Activated CD8-positive, alpha-beta T cell treated with anti-CD3 and anti-CD28 coated beads for 36 hours (primary cell): Measurements from ENCODE around the gene MYO18A. TPM values are rescaled to one million over a fixed set of nuclear protein-coding genes. Genes with fewer than 3 reads are reported as not detected.

Experiments used
- ATAC-seq: fragments of 200-7000 bp; cut with Tn5 transposase; one replicate; pipeline ENCODE4 v1.10.0; 2021; ENCODE audit warnings: mild to moderate bottlenecking, moderate library complexity
- CTCF ChIA-PET: fragments of 350-600 bp; sonication (Branson Sonifier 250); formaldehyde crosslinking; loops from one replicate; lab custom pipeline; 2021; ENCODE audit warnings: antibody characterized with exemption; lab: Charles Lee
- POLR2A ChIA-PET: fragments of 350-600 bp; sonication (Branson Sonifier 250); formaldehyde crosslinking; loops from one replicate; lab custom pipeline; 2021; ENCODE audit warnings: antibody characterized with exemption; lab: Charles Lee
- DNase-seq: peaks from one replicate; pipeline ENCODE4 v3.0.0-alpha.2; 2020
- H3K27ac Mint-ChIP-seq: one replicate; pipeline ENCODE4 v1.8.0; 2021; ENCODE audit warnings: mild to moderate bottlenecking, mixed read lengths
- H3K27me3 Mint-ChIP-seq: one replicate; pipeline ENCODE4 v1.8.0; 2021; ENCODE audit warnings: mixed read lengths
- H3K36me3 Mint-ChIP-seq: one replicate; pipeline ENCODE4 v1.8.0; 2021; ENCODE audit warnings: low read depth, mixed read lengths
- H3K4me1 Mint-ChIP-seq: one replicate; pipeline ENCODE4 v1.8.0; 2021; ENCODE audit warnings: low read depth, mixed read lengths
- H3K4me3 Mint-ChIP-seq: one replicate; pipeline ENCODE4 v1.8.0; 2021; ENCODE audit warnings: mild to moderate bottlenecking, moderate library complexity, mixed read lengths
- H3K9me3 Mint-ChIP-seq: one replicate; pipeline ENCODE4 v1.8.0; 2021; ENCODE audit warnings: mixed read lengths
- intact Hi-C: fragments of 100-400 bp; cut with micrococcal nuclease; formaldehyde crosslinking; loops from one replicate; pipeline ENCODE4 v1.10.0; 2022
- total RNA-seq, 2 experiments: library from RNA; stranded (reverse); gene quantifications; one replicate each; pipeline ENCODE4 v1.2.3, GENCODE V29; 2021
- TF ChIP-seq, protein P1 (sequence below): fragments of 200-600 bp; IDR thresholded peaks from one replicate; pipeline ENCODE4 v1.8.0; 2022; ENCODE audit warnings: antibody characterized with exemption, mild to moderate bottlenecking

MYO18A gene
- total RNA-seq, 2 experiments from 2014 or later: 27.5 to 29.4 TPM

- Mint-ChIP-seq H3K9me3 (no peaks in the 10 kb centered on the region), H3K27ac (no peak overlapping the region), H3K4me1 (peaks cover 63% of the 10 kb centered on the region), H3K36me3 (no peaks in the 10 kb centered on the region), H3K27me3 (no peaks in the 10 kb centered on the region), H3K4me3 (no peak overlapping the region)
- intact Hi-C loops: no loop called here
- TF ChIP-seq, protein P1, sequence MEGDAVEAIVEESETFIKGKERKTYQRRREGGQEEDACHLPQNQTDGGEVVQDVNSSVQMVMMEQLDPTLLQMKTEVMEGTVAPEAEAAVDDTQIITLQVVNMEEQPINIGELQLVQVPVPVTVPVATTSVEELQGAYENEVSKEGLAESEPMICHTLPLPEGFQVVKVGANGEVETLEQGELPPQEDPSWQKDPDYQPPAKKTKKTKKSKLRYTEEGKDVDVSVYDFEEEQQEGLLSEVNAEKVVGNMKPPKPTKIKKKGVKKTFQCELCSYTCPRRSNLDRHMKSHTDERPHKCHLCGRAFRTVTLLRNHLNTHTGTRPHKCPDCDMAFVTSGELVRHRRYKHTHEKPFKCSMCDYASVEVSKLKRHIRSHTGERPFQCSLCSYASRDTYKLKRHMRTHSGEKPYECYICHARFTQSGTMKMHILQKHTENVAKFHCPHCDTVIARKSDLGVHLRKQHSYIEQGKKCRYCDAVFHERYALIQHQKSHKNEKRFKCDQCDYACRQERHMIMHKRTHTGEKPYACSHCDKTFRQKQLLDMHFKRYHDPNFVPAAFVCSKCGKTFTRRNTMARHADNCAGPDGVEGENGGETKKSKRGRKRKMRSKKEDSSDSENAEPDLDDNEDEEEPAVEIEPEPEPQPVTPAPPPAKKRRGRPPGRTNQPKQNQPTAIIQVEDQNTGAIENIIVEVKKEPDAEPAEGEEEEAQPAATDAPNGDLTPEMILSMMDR: no peak
- DNase-seq (no peak), ATAC-seq (no peak)
- ChIA-PET POLR2A (interaction anchor here (2.2 to 6.7 kb wide), 3 partner anchors 12 to 27 kb away, joined by 6 to 65 read pairs (median 22); partner anchors contain the start of gene MYO18A), CTCF (interaction anchor here (0.8 to 15.1 kb wide), 3 partner anchors 27 to 68 kb away, joined by 3 to 355 read pairs (median 12); partner anchors contain the start of gene MYO18A)
These were observed 28.6 kb downstream of the MYO18A start for GRCh38 chr17:29151567-29151966.

GRCh38 chr17:29150161-29150560 is 30.0 kb downstream of the MYO18A start:
- Mint-ChIP-seq H3K4me3 (peak overlapping the region; percentile 72), H3K36me3 (no peaks in the 10 kb centered on the region), H3K4me1 (peaks cover 61% of the 10 kb centered on the region), H3K27ac (peak overlapping the region; percentile 87), H3K27me3 (no peaks in the 10 kb centered on the region), H3K9me3 (no peaks in the 10 kb centered on the region)
- ATAC-seq (no peak), DNase-seq (no peak)
- intact Hi-C loops: no loop called here
- POLR2A ChIA-PET: interaction anchor here (1.4 to 6.7 kb wide), 3 partner anchors 11 to 142 kb away, joined by 4 to 65 read pairs (median 22); partner anchors contain the start of gene MYO18A
- TF ChIP-seq, protein P1: no peak
- CTCF ChIA-PET: interaction anchor here (0.6 to 27.4 kb wide), 15 partner anchors 14 to 186 kb away, joined by 3 to 609 read pairs (median 19); partner anchors contain the start of gene MYO18A

GRCh38 chr17:29149431-29150064 is 30.6 kb downstream of the MYO18A start:
- ATAC-seq (no peak), DNase-seq (peak; percentile 57)
- intact Hi-C loops: loop anchor here (2.0 to 5.0 kb wide), 3 partner anchors 33 to 143 kb away; partner anchors contain the start of genes MYO18A and NUFIP2
- TF ChIP-seq, protein P1: no peak
- ChIA-PET CTCF (interaction anchor here (0.6 to 27.4 kb wide), 33 partner anchors 10 to 467 kb away, joined by 3 to 609 read pairs (median 7); partner anchors contain the start of gene MYO18A), POLR2A (interaction anchor here (1.1 to 6.7 kb wide), 8 partner anchors 10 to 248 kb away, joined by 3 to 65 read pairs (median 4); partner anchors contain the start of genes MYO18A and NUFIP2)
- Mint-ChIP-seq H3K27me3 (no peaks in the 10 kb centered on the region), H3K9me3 (no peaks in the 10 kb centered on the region), H3K27ac (peak overlapping the region; percentile 87), H3K36me3 (no peaks in the 10 kb centered on the region), H3K4me1 (peaks cover 57% of the 10 kb centered on the region), H3K4me3 (peak overlapping the region; percentile 72)

GRCh38 chr17:29148790-29149430 is 31.3 kb downstream of the MYO18A start:
- Mint-ChIP-seq H3K4me3 (peak overlapping the region; percentile 72), H3K27ac (peak overlapping the region; percentile 87), H3K27me3 (no peaks in the 10 kb centered on the region), H3K36me3 (no peaks in the 10 kb centered on the region), H3K9me3 (no peaks in the 10 kb centered on the region), H3K4me1 (peaks cover 54% of the 10 kb centered on the region)
- POLR2A ChIA-PET: interaction anchor here (1.1 to 6.7 kb wide), 8 partner anchors 9 to 247 kb away, joined by 3 to 65 read pairs (median 4); partner anchors contain the start of genes MYO18A and NUFIP2
- peak; percentile 97 for ATAC-seq
- DNase-seq: peak; percentile 97
- TF ChIP-seq, protein P1: peak; percentile 93
- CTCF ChIA-PET: interaction anchor here (0.6 to 27.4 kb wide), 35 partner anchors 8 to 468 kb away, joined by 3 to 609 read pairs (median 7); partner anchors contain the start of genes MYO18A and NUFIP2
- intact Hi-C loops: loop anchor here (2.0 to 5.0 kb wide), 3 partner anchors 33 to 143 kb away; partner anchors contain the start of genes MYO18A and NUFIP2
